Measurements from ENCODE around the gene UNC93B1.

UNC93B1 gene

DNA sequence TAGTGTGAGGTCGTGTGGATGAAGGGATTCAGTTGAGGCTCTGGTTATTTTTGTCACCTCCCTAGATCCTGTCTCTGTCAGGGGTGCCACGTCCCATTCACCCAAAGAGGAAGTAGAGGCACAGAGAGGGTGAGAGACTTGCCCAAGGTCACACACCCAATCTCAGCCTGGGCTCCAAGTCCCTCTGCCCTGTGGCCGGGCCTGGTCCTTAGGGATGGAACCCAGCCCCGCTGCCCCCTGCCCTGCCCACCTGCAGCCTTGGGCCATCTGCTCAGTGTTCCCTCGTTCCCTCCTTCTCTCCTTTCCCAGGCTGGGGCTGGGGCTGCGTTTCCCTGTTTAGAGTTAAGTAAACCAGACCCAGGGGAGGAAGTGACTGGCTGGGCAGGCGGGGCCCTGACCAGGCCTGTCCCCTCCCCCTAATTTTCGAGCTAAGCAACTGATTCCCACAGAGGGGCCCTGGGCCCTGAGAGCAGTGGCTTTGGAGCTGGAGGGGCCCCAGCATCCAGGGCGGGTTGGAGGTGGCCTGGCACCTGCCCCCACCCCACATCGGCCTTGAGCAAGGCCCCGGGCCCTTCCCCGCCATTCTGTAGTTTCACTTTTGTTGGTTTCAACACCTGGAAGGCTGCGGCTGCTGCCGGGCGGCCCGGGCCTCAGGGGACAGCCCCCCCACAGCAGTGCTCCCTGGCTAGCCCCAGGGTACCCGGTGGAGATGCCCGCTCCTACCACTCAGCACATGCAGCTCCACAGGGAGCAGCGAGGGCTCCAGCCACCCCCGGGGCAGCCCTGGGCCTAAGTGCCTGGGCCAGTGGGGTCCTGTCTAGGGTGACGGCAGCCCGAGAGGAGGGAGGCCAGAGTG, 36.4 kb upstream of the UNC93B1 start:
- DNase-seq, result no peak

DNA sequence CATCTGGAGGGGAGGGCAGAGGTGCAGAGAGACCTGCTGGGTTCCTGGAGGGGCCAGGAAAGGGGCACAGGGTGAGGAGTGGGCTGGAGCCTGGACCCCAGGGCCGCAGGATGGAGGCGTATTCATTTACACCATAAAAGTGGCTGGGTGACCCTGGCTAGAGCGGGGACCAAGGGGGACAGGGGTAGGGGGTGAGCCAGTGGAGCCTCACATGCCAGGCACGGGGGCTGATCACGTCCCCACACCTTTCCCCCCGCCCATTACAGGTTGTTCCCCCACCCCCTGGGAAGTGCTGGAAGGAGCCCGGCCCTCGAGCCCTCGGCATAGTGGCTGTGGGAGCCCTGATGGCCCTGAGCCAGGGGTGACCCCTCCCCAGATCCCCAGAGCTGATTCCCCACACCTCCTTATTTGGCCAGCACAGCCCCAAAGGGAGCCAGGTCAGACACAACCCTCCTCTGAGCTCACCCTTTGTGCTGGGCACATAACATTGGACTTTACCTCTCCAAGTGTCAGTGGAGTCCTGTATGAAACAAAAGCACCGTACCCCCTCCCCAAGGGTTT, 35.7 kb upstream of the UNC93B1 start:
- no peak for DNase-seq

DNA sequence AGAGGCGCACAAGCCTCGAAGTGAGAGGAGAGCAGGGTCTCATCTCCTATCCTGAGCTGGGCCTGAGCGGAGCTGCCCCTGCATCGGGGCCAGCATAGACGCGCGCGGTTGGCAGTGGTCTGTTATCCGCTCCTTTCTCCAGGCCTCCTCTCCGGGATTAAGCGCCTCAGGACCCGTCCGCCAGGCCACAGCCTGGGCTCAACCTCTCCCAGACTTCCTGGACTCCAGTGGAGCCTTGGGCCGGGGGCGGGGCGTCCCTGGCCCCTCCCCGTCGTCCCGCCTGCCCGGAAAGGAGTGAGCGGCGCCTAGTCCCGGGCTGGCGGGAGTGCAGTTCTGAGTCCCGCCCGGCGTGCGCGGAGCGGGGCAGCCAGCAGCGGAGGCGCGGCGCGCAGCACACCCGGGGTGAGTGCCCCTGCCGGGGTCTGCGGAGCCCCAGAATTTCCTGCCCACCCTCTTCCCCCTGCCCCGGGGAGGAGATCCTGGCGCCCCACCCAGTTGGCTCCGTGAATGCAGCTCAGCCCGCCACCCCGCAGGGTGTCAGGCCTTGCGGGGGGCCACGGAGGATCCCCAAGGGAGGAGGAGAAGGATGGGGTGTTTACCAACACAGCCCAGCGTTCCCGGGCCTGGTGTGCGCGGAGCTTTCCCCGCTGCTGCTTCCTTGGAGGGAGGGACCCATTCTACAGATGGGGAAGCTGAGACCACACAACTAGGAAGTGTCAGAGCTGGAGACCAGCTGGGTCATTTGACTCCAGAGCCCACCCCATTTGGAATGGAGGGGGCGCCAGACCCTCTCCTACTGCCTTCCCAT, 35.0 kb upstream of the UNC93B1 start, which contains the start of gene TCIRG1:
TCIRG1 (plus strand) TSS at position 308 of the 808 bp plus-strand sequence. CDS start 2,247 bp downstream, outside the sequence.
- DNase-seq, result no peak

DNA sequence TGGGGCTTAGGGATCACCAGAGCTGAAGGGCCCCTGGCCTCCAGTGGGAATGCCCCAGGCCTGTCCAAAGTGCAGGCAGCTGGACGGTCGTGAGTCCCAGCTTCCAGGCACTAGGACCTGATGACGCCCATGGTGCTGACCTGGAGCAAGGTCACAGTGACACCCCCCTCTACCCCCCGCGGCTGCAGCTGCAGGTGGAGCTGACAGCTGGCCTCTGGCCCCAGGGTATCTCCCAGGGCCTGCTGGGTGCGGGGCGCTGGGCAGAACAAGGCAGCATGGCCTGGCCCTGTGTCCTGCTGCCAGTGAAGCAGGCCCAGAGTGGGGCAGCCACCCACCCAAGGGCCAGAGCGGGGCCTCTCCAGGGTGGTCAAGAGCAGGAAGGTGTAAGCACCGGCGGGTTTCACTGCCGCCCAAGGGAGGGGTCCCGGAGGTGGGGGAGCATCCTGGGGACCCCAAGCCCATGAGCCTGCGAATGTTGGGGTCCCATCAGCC, 34.4 kb upstream of the UNC93B1 start:
- DNase-seq, result no peak

DNA sequence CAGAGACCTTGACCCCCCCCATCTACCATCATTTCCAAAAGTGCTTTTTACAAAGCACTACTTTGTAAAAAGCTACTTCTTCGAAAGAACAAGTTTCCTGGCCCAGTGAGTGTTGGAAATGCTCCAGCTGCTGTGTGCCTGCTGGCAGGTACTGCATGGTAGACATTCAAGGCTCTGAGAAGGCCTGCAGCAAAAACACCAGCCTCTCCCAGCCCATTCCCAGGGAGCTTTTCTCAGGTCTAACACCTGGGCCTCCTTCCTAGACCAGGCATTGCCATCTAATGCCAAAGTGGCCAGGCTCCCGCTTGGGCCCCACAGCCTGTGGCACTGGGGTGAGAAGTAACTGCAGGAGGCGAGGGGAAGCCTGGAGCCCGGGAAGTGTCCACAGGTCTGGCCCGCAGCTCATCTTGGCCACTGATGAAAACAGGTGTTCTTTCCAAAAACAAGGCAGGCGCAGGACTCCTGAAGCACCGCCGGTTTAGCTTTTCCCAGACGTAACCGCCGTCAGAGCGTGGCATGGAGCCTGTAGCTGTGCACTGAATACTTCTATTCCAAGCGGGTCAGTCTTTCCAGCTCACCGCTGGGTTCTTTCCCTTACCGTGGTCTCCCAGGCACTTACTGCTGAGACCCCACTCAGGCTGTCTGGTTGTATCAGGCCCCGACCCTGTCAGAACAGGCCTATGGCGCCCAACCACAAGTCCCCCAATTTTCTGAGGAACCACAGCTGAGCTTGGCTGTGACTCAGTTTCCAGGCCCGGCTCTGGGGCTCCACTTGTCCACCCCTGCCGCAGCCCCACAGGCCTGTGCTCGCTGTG, 33.7 kb upstream of the UNC93B1 start:
- no peak for DNase-seq

DNA sequence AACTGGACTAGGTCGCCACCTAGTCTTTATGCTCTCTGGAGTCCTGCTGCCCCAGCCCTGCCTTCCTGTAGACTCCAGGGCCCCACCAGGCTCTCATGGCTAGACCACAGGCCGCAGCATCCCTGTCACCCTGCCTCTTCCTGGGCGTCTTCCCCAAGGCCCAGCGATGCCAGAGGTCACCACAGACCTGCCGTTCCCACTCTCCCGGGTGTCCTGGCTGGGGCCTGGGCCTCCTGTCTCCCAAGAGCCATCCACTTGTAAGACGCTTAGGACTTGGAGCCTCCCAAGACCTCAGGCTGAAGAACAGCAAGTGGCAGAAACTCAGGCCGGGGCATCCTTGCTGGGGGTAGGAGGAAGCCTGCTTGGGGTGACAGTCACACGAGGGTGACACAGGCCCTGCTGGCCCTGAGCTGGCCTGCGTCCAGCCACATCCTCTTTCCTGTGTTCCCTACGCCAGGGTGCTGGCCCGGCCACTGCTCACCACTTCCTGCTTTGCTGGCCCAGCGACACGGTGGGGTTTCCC, 32.9 kb upstream of the UNC93B1 start:
- no peak for DNase-seq

DNA sequence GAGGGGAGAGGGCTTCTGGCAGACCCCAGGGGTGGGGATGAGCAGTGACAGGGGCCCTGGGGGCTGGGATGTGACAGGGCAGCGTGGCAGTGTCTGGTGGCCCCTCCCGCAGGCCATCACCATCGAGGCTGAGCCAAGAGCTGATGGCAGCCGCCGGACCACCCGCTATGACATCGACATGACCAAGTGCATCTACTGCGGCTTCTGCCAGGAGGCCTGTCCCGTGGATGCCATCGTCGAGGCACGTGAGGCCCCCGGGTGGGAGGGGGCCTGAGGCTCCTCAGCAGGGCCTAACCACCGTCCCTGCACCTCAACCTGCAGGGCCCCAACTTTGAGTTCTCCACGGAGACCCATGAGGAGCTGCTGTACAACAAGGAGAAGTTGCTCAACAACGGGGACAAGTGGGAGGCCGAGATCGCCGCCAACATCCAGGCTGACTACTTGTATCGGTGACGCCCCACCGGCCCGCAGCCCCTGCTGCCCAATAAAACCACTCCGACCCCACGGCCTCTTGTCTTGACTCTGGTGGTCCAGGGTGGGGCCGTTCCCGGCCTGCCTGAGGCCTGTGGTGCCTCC, 32.3 kb upstream of the UNC93B1 start:
- no peak for DNase-seq

DNA sequence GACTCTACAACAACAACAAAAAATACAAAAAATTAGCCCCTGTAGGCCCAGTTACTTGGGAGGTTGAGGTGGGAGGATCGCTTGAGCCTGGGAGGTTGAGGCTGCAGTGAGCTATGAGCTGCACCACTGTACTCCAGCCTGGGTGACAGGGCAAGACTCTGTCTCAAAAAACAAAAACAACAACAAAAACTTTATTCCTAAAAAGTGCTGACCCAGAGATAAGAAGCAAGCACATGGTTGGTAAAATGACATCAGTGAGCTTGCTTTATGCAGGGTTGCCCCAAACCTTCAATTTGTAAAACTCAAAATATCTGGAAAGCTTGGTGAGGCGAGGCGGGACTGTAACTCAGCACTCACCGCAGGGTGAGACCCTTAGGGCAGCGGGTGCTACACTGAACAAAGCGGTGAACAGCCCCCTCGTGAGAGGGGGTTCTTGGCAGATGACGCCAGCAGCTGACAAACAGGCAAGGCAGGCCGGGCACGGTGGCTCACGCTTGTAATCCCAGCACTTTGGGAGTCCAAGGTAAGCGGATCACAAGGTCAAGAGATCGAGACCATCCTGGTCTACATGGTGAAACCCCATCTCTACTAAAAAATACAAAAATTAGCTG, 31.5 kb upstream of the UNC93B1 start:
- DNase-seq, result no peak

DNA sequence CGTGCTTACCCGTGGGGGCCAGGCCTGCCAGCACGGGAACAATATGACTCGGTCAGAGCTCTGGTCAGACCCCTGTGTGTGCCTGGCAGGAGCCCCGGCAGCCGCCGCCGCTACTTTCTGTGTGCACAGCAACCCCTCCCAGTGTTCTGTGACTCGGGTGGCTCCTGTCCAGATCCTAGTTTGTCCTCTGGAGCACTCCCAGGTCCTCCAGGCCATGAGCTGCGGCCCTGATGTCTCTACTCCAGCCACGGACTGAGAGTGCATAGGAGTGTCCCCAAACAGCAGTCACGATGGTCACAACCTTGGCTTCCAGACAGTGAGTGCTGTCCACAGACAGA, 29.8 kb upstream of the UNC93B1 start:
- no peak for DNase-seq

DNA sequence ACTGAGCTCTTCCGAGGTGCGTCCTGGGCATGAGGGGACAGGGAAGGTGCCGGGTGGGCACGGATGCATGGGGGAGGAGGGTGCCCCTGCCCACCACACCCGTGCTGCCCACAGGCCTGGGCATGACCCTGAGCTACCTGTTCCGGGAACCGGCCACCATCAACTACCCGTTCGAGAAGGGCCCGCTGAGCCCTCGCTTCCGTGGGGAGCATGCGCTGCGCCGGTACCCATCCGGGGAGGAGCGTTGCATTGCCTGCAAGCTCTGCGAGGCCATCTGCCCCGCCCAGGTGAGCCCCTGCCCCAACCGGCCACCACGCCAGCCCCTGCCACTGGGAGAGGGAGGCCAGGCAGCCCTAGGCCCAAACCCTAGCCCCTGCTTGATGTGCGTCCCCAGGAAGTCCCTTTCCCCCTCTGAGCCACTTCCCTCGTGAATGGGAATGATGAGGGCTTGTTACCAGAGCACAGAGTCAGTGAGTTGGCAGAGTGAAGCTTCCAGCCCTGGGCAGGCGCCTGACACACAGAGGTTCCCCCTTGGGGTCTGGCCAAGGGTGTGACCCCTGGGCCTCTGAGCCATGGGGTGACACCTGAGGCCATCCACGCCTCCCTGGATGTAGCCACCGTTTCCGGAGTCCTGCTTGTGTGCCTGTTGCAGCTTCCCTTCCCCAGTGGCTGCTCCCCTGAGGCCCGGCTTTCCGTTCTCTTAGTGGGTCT, 29.3 kb upstream of the UNC93B1 start:
- DNase-seq, result no peak

DNA sequence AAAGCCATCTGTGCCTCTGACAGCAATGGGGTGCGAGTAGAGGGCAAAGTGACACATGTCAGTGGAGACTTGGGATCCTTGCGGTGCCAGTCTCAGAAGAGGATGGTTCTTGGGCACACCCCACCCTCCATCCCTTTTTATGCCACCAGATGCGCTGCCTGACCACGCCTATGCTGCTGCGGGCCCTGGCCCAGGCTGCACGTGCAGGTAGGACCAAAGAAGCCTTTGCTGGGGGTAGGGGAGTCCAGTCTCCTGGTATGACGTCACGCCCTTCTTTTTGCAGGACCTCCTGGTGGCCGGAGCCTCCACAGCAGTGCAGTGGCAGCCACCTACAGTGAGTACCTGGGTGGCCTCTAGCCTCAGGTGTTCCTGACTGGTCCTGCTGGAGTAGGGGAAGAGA, 28.1 kb upstream of the UNC93B1 start:
- DNase-seq, result no peak

DNA sequence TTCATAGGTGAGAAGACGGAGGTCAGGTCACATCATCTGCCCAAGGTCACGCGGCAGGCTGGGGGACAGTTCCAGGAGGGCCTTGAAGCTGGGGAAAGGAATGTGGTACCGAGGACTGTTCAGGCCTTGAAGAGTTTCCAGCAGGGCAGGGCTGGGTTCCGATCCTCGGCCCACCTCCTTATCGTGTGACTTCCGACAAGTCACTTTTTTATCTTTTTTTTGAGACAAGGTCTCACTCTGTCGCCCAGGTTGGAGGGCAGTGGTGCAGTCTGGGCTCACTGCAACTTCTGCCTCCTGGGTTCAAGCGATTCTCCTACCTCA, 27.2 kb upstream of the UNC93B1 start:
- DNase-seq, result no peak

DNA sequence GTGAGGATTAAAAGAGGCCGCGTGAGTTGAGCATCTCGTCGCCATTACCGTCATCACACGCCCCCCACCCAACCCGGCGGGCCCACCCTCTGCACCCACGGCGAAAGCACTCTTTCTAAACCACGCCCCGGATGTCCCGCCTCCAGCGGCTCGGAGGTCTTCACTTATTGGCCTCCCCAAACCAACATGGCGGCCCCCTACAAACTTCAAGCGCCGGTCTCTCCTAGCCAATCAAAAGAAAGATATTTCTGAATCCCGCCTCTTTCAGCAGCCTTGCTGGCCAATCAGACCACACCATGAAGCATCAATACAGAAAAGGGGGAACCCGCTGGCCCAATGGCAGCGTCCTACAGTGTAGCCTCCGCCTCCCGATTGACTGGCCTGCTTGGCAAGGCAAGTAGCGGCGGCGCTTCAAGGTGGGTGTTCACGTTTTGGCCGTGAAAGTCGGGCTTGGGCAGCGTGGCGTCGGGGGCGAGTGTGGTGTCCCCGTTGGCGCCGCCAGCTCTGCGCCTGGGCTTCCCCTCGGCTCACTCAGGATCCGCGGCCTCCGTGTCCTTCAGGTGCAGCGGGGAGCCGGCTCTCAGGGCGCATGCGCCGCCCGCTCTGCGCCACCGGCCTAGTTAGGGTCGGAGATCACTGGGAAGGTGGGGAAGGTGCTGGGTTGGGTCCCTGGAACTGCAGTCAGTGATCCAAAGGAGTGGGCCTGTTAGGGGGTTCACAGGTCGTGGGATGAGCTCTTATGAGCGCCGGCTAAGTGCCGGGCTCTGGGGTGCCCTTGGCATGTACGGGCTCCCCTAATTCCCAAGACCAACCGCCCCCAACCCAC, 26.6 kb upstream of the UNC93B1 start, which contains the start of gene NDUFS8:
NDUFS8 (plus strand) TSS at position 364 of the 826 bp plus-strand sequence. CDS start 1,471 bp downstream, outside the sequence.
- DNase-seq, result peak; percentile 88 to 98

DNA sequence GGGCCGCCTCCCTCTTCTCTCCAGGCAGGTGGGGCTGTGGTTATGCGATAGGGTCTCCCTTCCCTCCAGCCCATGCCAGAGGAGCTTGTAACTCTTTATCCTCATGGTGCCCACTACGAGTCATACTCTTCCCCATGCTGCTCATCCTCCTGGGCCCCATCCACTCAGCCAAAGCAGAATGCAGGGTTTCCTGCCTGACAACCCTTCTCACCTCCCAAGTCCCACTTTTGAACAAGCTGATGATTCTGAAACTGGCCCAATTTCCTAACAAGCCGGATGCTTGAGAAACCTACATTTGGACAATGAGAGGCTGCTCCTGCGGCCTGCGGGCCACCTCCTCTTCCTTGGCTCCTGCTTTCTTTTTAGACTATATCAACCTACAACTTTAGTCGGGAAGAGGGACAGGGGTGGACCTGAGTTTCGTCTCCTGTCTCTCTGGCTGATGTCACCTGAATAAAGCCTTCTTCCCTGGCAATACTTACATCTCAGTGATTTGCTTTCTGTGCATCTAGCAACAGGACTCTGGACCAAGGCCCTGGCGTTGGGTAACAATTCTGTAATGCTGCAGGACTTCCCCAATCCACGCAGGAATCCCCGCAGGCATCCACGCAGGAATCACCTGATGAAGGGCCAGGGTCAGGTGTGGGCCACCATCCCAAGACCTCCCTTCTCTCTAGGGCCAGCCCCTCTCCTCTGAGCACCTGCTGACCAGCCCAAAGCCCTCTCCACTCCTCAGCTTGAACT, 25.1 kb upstream of the UNC93B1 start:
- no peak for DNase-seq

DNA sequence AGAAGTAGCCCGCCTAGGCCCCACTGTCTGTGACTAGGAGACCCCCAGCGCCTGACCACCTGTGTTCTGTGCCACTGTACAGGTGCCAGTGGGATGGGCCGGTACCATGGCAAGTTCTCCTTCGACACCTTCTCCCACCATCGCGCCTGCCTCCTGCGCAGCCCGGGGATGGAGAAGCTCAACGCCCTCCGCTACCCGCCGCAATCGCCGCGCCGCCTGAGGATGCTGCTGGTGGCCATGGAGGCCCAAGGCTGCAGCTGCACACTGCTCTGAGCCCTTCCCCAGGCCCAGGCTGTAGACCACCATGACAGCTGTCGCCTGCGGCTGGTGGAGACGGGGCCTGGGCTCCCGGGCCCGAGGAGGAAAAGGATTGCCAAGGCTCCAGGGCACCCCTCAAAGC, 23.8 kb upstream of the UNC93B1 start:
- no peak for DNase-seq

DNA sequence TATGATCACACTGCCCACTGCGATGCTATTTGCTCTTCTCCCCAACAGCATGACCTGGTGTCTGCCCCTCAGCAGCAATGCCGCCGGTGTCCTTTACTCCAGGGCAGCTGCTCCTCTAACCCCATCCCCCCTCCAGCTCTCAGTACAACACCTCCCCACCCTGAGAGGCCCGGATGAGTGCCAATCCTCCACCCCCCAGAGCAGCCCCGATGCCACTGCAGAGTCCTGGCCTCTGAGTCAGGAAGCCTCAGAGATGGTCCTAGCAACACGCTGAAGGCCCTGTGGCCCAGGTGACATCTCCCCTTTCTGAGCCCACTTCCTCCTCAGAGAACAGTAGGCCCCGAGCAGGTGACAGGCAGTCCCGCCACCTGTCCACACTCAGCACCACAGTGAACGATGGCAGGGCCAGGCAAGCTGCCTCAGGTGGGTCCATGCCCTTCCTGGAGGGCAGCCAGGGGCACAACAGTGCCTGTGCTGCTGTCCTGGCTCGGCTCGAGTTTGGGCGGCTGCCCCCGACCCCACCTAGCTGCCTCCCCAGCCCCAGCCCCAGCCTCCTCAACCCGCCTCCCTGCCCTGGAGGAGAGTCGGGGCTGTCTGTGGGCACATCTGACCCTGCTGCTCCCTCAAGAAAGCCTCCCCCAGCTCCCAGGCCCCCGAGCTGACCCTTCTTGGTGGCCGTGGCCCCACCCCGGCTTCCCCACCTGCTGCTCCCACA, 22.7 kb upstream of the UNC93B1 start:
- no peak for DNase-seq

DNA sequence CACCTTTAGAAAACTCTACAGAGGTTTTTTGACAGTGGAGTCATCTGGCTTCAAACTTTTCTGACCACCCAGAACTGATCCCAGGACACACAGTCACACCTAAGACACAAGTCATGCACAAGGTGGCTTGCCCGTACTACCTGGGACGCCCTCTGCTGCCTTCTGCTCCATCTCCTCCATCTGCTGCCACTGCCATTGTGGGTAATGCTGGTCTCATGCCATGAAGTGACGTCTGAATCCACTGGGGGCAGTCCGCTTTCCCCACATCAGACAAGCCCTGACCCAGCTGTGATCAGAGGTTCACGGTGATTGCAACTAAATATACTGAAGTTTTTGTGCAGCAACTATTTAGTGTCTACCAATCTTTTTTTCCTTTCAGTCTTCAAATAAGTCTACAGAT, 21.1 kb upstream of the UNC93B1 start:
- DNase-seq, result no peak

DNA sequence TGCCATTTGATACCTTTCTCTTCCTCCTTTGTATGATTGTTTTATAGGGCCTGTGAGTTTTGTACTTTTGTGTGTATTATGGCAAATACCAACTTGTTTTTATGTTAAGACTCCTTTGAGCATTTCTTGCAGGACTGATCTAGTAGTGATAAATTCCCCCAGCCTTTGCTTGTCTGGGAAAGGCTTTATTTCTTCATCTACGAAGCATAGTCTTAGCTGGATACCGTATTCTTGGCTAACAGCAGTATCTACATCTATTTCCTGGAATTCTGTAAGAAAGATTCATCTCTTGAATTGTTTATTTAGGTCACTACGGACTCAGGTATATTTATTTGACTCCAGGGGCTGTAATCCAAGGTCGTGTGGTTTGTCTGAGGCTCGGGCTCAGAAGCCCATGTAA, 20.6 kb upstream of the UNC93B1 start:
- DNase-seq, result no peak

DNA sequence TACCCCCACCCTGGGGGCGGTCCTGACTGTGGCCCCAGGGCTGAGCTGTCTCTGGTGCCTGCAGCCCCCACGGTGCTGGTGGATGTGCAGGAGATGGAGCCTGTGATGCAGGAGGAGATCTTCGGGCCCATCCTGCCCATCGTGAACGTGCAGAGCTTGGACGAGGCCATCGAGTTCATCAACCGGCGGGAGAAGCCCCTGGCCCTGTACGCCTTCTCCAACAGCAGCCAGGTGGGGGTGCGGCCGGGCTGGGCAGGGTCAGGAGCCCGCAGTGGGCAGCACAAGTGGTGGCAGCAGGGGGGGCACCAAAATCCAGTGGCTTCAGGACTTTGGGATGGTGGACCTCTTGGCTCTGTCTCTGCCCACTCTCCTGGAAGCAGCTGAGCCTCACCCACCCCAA, 18.6 kb upstream of the UNC93B1 start:
- no peak for DNase-seq
